ENCODE measurements around the gene SLC1A2. TPM values are rescaled to one million over a fixed set of nuclear protein-coding genes. Genes with fewer than 3 reads are reported as not detected.

SLC1A2 gene
- total RNA-seq, 6 experiments from 2014 or later: 1.7 to 2.4 (median 2.1) TPM

- Mint-ChIP-seq H3K9me3 (peaks cover 4% of the 10 kb centered on the region; the same call in 1 of the 2 replicates), H3K27me3 (ENCODE audit: insufficient read depth) (no peaks in the 10 kb centered on the region; the same call in 1 of the 2 replicates), H3K4me3 (no peak overlapping the region), H3K27ac (peak overlapping the region; percentile 94), H3K4me1 (ENCODE audit: low read depth) (peaks cover 36% of the 10 kb centered on the region), H3K36me3 (ENCODE audit: low read depth) (peaks cover 24% of the 10 kb centered on the region)
- no peak for TF ChIP-seq CTCF (IDR thresholded peaks at IDR 0.05)
- no peak for DNase-seq
These were observed 157.3 kb downstream of the SLC1A2 start for GRCh38 chr11:35262056-35262455.

- H3K9me3 Mint-ChIP-seq: peaks cover 4% of the 10 kb centered on the region; the same call in 1 of the 2 replicates
- H3K36me3 Mint-ChIP-seq (ENCODE audit: low read depth): peaks cover 24% of the 10 kb centered on the region
- peaks cover 33% of the 10 kb centered on the region for H3K4me1 Mint-ChIP-seq (ENCODE audit: low read depth)
- peak overlapping the region; percentile 25; the same call in 1 of the 2 replicates for H3K4me3 Mint-ChIP-seq
- no peak for TF ChIP-seq CTCF (IDR thresholded peaks at IDR 0.05)
- no peak for DNase-seq
- no peaks in the 10 kb centered on the region; the same call in 1 of the 2 replicates for H3K27me3 Mint-ChIP-seq (ENCODE audit: insufficient read depth)
- H3K27ac Mint-ChIP-seq: peak overlapping the region; percentile 94
These were observed 158.2 kb downstream of the SLC1A2 start for GRCh38 chr11:35261197-35261596.

GRCh38 chr11:35260342-35260985 lies 158.9 kb downstream of the SLC1A2 start:
- DNase-seq: peak; percentile 93
- peak overlapping the region; percentile 94 for H3K27ac Mint-ChIP-seq
- TF ChIP-seq CTCF (IDR thresholded peaks at IDR 0.05): no peak
- no peaks in the 10 kb centered on the region for H3K27me3 Mint-ChIP-seq (ENCODE audit: insufficient read depth)
- peaks cover 4% of the 10 kb centered on the region; the same call in 1 of the 2 replicates for H3K9me3 Mint-ChIP-seq
- H3K4me3 Mint-ChIP-seq: peak overlapping the region; percentile 44; the same call in 1 of the 2 replicates
- H3K4me1 Mint-ChIP-seq (ENCODE audit: low read depth): peaks cover 38% of the 10 kb centered on the region
- H3K36me3 Mint-ChIP-seq (ENCODE audit: low read depth): peaks cover 20% of the 10 kb centered on the region

- H3K27me3 Mint-ChIP-seq (ENCODE audit: insufficient read depth): no peaks in the 10 kb centered on the region
- no peak for TF ChIP-seq CTCF (IDR thresholded peaks at IDR 0.05)
- peaks cover 16% of the 10 kb centered on the region for H3K36me3 Mint-ChIP-seq (ENCODE audit: low read depth)
- H3K9me3 Mint-ChIP-seq: peaks cover 4% of the 10 kb centered on the region; the same call in 1 of the 2 replicates
- no peak for DNase-seq
- peak overlapping the region; percentile 94; the same call in 1 of the 2 replicates for H3K27ac Mint-ChIP-seq
- no peak overlapping the region for H3K4me3 Mint-ChIP-seq
- peaks cover 43% of the 10 kb centered on the region for H3K4me1 Mint-ChIP-seq (ENCODE audit: low read depth)
These were observed 159.8 kb downstream of the SLC1A2 start for GRCh38 chr11:35259529-35259928.

- H3K27me3 Mint-ChIP-seq (ENCODE audit: insufficient read depth): no peaks in the 10 kb centered on the region
- no peak overlapping the region for H3K4me3 Mint-ChIP-seq
- peaks cover 62% of the 10 kb centered on the region for H3K4me1 Mint-ChIP-seq (ENCODE audit: low read depth)
- H3K9me3 Mint-ChIP-seq: peaks cover 4% of the 10 kb centered on the region; the same call in 1 of the 2 replicates
- H3K36me3 Mint-ChIP-seq (ENCODE audit: low read depth): peaks cover 9% of the 10 kb centered on the region
- no peak overlapping the region for H3K27ac Mint-ChIP-seq
- DNase-seq: no peak
- no peak for TF ChIP-seq CTCF (IDR thresholded peaks at IDR 0.05)
These were observed 162.1 kb downstream of the SLC1A2 start for GRCh38 chr11:35257281-35257680.

Data from HFFc6 (cell line).